Tibial nerve (tissue), 4 donors: Measurements from ENCODE around the gene GRAMD4. TPM values are rescaled to one million over a fixed set of nuclear protein-coding genes. Genes with fewer than 3 reads are reported as not detected.

Source experiments
- DNase-seq, 2 donors: peaks; one replicate each; pipeline ENCODE4 v3.0.0-alpha.2; 2019; ENCODE audit warnings: low spot score in 2 of 2
- H3K27ac ChIP-seq, 4 donors: fragments of 200-600 bp; sonication (generic) in 3 of 4; one replicate each; pipeline ENCODE4 v1.5.1; 2017 to 2019; ENCODE audit warnings: mild to moderate bottlenecking in 1 of 4
- H3K27me3 ChIP-seq, 2 donors: fragments of 200-600 bp; sonication (generic) in 1 of 2; one replicate each; pipeline versions ENCODE4 v1.5.1 to v1.6.0; 2017 to 2019
- H3K36me3 ChIP-seq, 3 donors: fragments of 200-600 bp; sonication (generic); one replicate each; pipeline ENCODE4 v1.5.1; 2018 to 2019
- H3K4me1 ChIP-seq, 4 donors: fragments of 200-600 bp; sonication (generic) in 3 of 4; one replicate each; pipeline ENCODE4 v1.5.1; 2017 to 2019
- H3K4me3 ChIP-seq, 4 donors: fragments of 200-600 bp; sonication (generic) in 3 of 4; one replicate each; pipeline ENCODE4 v1.5.1; 2017 to 2019; ENCODE audit warnings: mild to moderate bottlenecking in 1 of 4, moderate library complexity in 1 of 4
- H3K9me3 ChIP-seq, 4 donors: fragments of 200-600 bp; sonication (generic) in 3 of 4; one replicate each; pipeline ENCODE4 v1.5.1; 2017 to 2019
- CTCF ChIP-seq, 5 experiments: fragments of 200-600 bp in 3 of 5; fragments of 450-650 bp in 2 of 5; sonication (generic) in 3 of 5; IDR thresholded peaks; one replicate each; pipeline ENCODE4 v1.5.1; 2016 to 2019; ENCODE audit warnings: antibody characterized with exemption in 5 of 5, mild to moderate bottlenecking in 3 of 5, moderate library complexity in 2 of 5
- EP300 ChIP-seq, 2 donors: sonication (generic); formaldehyde crosslinking; IDR thresholded peaks; one replicate each; pipeline ENCODE4 v1.6.1; 2017; ENCODE audit warnings: antibody characterized with exemption in 2 of 2, mild to moderate bottlenecking in 1 of 2
- POLR2A ChIP-seq, 2 donors: fragments of 450-650 bp; IDR thresholded peaks; one replicate each; pipeline ENCODE4 v1.6.1; 2017; ENCODE audit warnings: antibody characterized with exemption in 2 of 2, mild to moderate bottlenecking in 2 of 2, moderate library complexity in 2 of 2
- WGBS, 2 donors: methylation state at CpG; one replicate each; pipeline ENCODE4 v1.1.5; 2018; 5-methylcytosine and 5-hydroxymethylcytosine counted together
- total RNA-seq, 4 donors: library from RNA; depleted of rRNA; stranded (reverse); fragments of >200 nt; gene quantifications; one replicate each; pipeline ENCODE4 v1.1.0, GENCODE V29; 2016

The GRAMD4 gene
- total RNA-seq, 4 donors from 2014 or later, result 18.2 to 299 (median 54.3) TPM

DNA sequence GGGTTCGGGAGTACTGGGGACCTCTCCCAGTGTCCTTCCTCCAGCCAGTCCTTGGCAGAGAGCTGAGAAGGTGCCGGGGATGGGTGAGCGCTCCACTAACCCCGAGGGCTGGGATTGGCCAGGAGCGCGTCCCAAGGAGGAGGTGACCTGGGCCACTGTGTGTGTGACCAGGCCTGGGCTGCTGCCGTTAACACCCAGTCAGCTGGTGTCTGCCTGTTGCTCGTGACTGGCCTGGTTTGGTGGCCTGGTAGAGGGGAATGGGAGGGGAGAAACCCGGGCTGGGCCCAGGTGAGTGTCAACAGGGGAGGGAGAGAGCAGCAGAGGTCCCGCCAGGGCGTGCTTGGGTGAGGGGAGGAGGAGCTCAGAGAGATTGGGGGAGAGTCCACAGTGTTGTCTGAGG, 29.9 kb upstream of the GRAMD4 start:
- Histone ChIP-seq H3K9me3 (no peaks in the 10 kb centered on the region), H3K27me3 (no peaks in the 10 kb centered on the region), H3K36me3 (no peaks in the 10 kb centered on the region), H3K27ac (peak overlapping the region in 2 of 4 donors; percentile 81 to 86), H3K4me3 (no peak overlapping the region), H3K4me1 (peaks cover 0 to 94% (median 37%) of the 10 kb centered on the region in 4 donors)
- WGBS, 2 donors, result 72 to 77% methylated on average over 8 of the region's 11 CpGs
- TF ChIP-seq POLR2A (IDR thresholded peaks at IDR 0.05), result no peak
- no peak for TF ChIP-seq CTCF (IDR thresholded peaks at IDR 0.05)
- TF ChIP-seq EP300 (IDR thresholded peaks at IDR 0.05), result no peak
- no peak for DNase-seq

GRCh38 chr22:46591930-46592329, 28.3 kb upstream of the GRAMD4 start:
- Histone ChIP-seq H3K36me3 (no peaks in the 10 kb centered on the region), H3K4me3 (peak overlapping the region in 1 of 4 donors; percentile 36), H3K4me1 (peaks cover 0 to 94% (median 36%) of the 10 kb centered on the region in 4 donors), H3K27ac (peak overlapping the region; percentile 33 to 86 (median 78)), H3K9me3 (no peaks in the 10 kb centered on the region), H3K27me3 (no peaks in the 10 kb centered on the region)
- no peak for DNase-seq
- WGBS, 2 donors, result 75 to 77% methylated on average over 7 to 8 of the region's 8 CpGs
- TF ChIP-seq POLR2A (IDR thresholded peaks at IDR 0.05) (no peak), CTCF (IDR thresholded peaks at IDR 0.05) (no peak), EP300 (IDR thresholded peaks at IDR 0.05) (no peak)

- no peaks in the 10 kb centered on the region for H3K9me3 ChIP-seq
- DNase-seq, result no peak
- TF ChIP-seq EP300 (IDR thresholded peaks at IDR 0.05) (peak in 1 of 2 donors; percentile 31), POLR2A (IDR thresholded peaks at IDR 0.05) (no peak)
- peak overlapping the region; percentile 33 to 86 (median 78) for H3K27ac ChIP-seq
- peak overlapping the region in 3 of 4 donors; percentile 5 to 36 (median 23) for H3K4me3 ChIP-seq
- H3K4me1 ChIP-seq, result peaks cover 0 to 92% (median 33%) of the 10 kb centered on the region in 4 donors
- no peaks in the 10 kb centered on the region for H3K36me3 ChIP-seq
- no peaks in the 10 kb centered on the region for H3K27me3 ChIP-seq
- WGBS, 2 donors, result 7 to 8% methylated on average over 13 of the region's 13 CpGs
Measured at GRCh38 chr22:46592390-46592872, 27.8 kb upstream of the GRAMD4 start.

GRCh38 chr22:46593211-46593681, 26.9 kb upstream of the GRAMD4 start:
- WGBS, 2 donors, result 63 to 67% methylated on average over 17 to 19 of the region's 19 CpGs

More at GRCh38 chr22:46593211-46593681, 26.9 kb upstream of the GRAMD4 start:
- peak in 1 of 2 donors; percentile 48 for DNase-seq
- TF ChIP-seq POLR2A (IDR thresholded peaks at IDR 0.05) (peak in 1 of 2 donors; percentile 44), EP300 (IDR thresholded peaks at IDR 0.05) (peak in 1 of 2 donors; percentile 65), CTCF (IDR thresholded peaks at IDR 0.05) (no peak)
- H3K4me3 ChIP-seq, result peak overlapping the region in 2 of 4 donors; percentile 23 to 36
- H3K4me1 ChIP-seq, result peaks cover 0 to 84% (median 28%) of the 10 kb centered on the region in 4 donors
- H3K9me3 ChIP-seq, result no peaks in the 10 kb centered on the region
- no peaks in the 10 kb centered on the region for H3K27me3 ChIP-seq
- peak overlapping the region; percentile 33 to 86 (median 78) for H3K27ac ChIP-seq
- H3K36me3 ChIP-seq, result no peaks in the 10 kb centered on the region
